BJ (cell line): ENCODE data around the gene PCLAF. TPM values are rescaled to one million over a fixed set of nuclear protein-coding genes. Genes with fewer than 3 reads are reported as not detected.
"Not testable (repeated sequence)": the region's sequence is repeated elsewhere in the genome, so short reads cannot be mapped to it uniquely, and the experiment has no call there.

ENCODE experiments used
- CTCF ChIA-PET: fragments of 350-600 bp; formaldehyde crosslinking; extraction: SDS; loops from one replicate; lab custom pipeline; 2021; ENCODE audit warnings: antibody characterized with exemption, inconsistent platforms; lab: Yijun Ruan, JAX
- POLR2A ChIA-PET: fragments of 300-600 bp; sonication (Branson Sonifier 250); formaldehyde crosslinking; extraction: SDS; loops from one replicate; lab custom pipeline; 2021; ENCODE audit warnings: antibody characterized with exemption; lab: Charles Lee
- DNase-seq: peaks from one replicate; pipeline ENCODE4 v3.0.0-alpha.2; 2011; ENCODE audit warnings: low read depth
- H3K27me3 ChIP-seq: 2 replicates; pipeline ENCODE4 v1.6.0; 2011; ENCODE audit warnings: low read length; ENCODE audit not compliant: control insufficient read depth, insufficient read depth
- H3K36me3 ChIP-seq: 2 replicates; pipeline ENCODE4 v1.5.1; 2011; ENCODE audit warnings: low read length; ENCODE audit not compliant: control insufficient read depth, insufficient read depth
- H3K4me3 ChIP-seq: 2 replicates; pipeline ENCODE4 v1.5.1; 2011; ENCODE audit warnings: low read depth, mild to moderate bottlenecking, control low read depth, low read length
- polyA plus RNA-seq: library from polyadenylated mRNA; depleted of rRNA; stranded (reverse); fragments of >200 nt; gene quantifications from 2 replicates; pipeline ENCODE4 v1.2.3, GENCODE V29; 2011
- TF ChIP-seq, protein P1 (sequence below): IDR thresholded peaks from 2 replicates; pipeline ENCODE4 v1.5.1; 2011; ENCODE audit warnings: low read depth, mild to moderate bottlenecking, control low read depth, inconsistent platforms, low read length, moderate library complexity; ENCODE audit not compliant: insufficient read depth

PCLAF gene
- polyA plus RNA-seq, 1 experiment = 143 TPM

DNA sequence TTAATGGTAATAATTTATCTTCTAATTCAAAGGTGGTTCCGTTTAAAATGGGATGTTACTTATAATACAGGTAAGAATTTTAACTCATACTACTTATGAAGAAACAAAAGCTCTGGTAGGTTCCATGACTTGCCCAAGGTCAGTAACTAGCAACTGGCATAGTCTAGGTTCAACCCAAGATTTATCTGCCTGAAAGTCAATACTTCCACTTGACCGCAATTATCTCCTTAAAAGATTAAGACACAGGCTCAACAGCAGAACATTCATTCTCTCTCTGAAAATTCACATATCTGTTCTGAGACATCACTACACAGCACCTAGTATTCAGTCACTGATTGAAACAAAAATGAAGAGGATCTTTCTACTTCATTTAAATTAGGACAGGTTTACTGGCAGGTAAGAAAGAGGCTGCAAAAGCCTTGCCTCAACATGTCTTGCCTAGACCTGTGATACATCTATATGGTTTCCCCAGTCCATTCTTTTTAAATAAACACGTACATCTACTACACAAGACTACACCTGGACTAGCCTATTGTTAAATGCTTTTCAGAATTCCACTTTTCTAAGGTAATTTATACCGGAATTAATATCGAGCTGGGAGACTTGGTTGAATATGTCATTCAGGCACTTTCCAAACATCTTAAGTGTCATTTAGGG lies 26.4 kb downstream of the PCLAF start:
- CTCF ChIA-PET = interaction anchor here (0.9 to 1.9 kb wide), 2 partner anchors 145 to 154 kb away, joined by 3 to 9 read pairs; no protein-coding TSS in a partner anchor
- DNase-seq = no peak
- no peaks in the 10 kb centered on the region for H3K36me3 ChIP-seq
- POLR2A ChIA-PET = no interaction called here
- no peaks in the 10 kb centered on the region for H3K27me3 ChIP-seq
- TF ChIP-seq, protein P1, sequence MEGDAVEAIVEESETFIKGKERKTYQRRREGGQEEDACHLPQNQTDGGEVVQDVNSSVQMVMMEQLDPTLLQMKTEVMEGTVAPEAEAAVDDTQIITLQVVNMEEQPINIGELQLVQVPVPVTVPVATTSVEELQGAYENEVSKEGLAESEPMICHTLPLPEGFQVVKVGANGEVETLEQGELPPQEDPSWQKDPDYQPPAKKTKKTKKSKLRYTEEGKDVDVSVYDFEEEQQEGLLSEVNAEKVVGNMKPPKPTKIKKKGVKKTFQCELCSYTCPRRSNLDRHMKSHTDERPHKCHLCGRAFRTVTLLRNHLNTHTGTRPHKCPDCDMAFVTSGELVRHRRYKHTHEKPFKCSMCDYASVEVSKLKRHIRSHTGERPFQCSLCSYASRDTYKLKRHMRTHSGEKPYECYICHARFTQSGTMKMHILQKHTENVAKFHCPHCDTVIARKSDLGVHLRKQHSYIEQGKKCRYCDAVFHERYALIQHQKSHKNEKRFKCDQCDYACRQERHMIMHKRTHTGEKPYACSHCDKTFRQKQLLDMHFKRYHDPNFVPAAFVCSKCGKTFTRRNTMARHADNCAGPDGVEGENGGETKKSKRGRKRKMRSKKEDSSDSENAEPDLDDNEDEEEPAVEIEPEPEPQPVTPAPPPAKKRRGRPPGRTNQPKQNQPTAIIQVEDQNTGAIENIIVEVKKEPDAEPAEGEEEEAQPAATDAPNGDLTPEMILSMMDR = no peak
- H3K4me3 ChIP-seq = peak overlapping the region; percentile 96

DNA sequence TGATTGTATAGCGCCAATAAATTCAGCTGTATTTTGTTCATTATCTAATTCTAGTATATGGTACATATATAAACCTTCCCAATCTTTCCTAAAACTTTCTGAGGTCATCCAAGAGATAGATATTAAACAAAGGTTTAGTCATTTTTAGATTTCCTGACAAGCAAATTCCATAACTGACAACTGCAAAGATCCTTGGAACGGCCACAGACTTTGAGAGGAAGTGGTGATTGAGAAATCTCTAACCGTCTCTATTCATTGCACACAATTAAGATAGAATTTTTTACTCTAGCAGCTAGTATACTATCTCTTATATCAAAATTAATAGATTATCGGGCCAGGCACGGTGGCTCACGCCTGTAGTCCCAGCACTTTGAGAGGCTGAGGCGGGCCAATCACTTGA lies 30.0 kb downstream of the PCLAF start:
- TF ChIP-seq, protein P1 = no peak
- no peaks in the 10 kb centered on the region for H3K36me3 ChIP-seq
- ChIA-PET POLR2A (no interaction called here), CTCF (interaction anchor here (1.2 kb wide), 1 partner anchor 363 kb away, joined by 3 read pairs; no protein-coding TSS in a partner anchor)
- no peak overlapping the region for H3K4me3 ChIP-seq
- DNase-seq = no peak
- H3K27me3 ChIP-seq = no peaks in the 10 kb centered on the region

DNA sequence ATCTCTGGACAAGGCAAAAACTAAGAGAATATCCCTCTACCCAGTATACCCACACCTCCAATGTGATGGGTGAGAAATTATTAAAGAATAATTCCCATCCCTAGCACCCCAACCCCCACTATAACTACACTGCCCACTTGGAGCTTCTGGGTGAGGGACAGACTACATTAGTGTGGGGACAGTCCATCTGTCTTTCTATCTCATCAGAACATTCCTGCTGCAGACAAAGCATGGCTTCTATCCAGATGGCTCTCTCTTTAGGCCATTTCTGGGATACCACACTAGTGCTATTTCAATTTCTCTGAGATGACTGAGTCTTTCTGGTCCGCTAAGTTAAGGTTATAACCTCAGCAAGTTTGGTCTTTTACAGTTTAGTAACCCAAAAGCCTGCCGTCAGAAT lies 31.9 kb downstream of the PCLAF start:
- Histone ChIP-seq H3K27me3 (no peaks in the 10 kb centered on the region), H3K4me3 (no peak overlapping the region), H3K36me3 (no peaks in the 10 kb centered on the region)
- TF ChIP-seq, protein P1 = no peak
- no peak for DNase-seq
- ChIA-PET POLR2A (no interaction called here), CTCF (no interaction called here)

DNA sequence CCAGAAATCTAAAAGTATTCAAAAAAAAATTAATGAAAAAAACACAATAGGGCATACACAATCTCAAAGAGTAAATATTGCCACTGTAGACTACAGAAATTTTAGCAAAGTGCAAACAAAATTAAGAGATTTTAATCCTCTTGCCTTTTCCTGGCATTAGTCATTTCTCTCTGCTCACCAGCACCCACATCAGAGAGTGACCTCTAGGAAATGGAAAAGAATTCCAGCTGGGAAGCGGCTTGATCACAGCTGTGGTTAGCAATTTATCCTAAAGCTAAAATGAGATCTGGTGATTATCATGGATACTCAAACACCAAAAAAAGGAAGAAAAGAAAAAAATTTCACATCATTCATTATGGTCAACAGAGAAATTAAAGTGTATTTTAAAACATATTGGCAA lies 32.8 kb downstream of the PCLAF start:
- no peaks in the 10 kb centered on the region for H3K27me3 ChIP-seq
- no peak overlapping the region for H3K4me3 ChIP-seq
- CTCF ChIA-PET = no interaction called here
- no peak for DNase-seq
- POLR2A ChIA-PET = no interaction called here
- H3K36me3 ChIP-seq = no peaks in the 10 kb centered on the region
- TF ChIP-seq, protein P1 = no peak

DNA sequence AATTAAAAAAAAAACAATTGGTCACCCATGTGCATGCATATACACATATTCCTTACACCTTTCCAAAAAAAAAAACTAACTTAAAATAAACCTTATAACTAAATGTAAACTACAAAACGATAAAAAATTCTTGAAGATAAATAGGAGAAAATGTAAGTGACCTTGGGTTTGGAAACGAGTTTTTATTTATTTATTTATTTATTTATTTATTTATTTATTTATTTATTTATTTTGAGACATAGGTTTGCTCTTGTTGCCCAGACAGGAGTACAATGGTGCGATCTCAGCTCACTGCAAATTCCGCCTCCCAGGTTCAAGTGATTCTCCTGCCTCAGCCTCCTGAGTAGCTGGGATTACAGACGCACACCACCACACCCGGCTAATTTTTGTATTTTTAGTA lies 35.0 kb downstream of the PCLAF start:
- H3K4me3 ChIP-seq, POLR2A ChIA-PET, DNase-seq, H3K36me3 ChIP-seq, CTCF ChIA-PET, H3K27me3 ChIP-seq: not testable (repeated sequence)
